HG03175 (cell line): Measurements from ENCODE around the gene GJC2.

Source experiments
- ATAC-seq: cut with Tn5 transposase; IDR thresholded peaks from one replicate; pipeline ENCODE4 v1.9.1; 2021; ENCODE audit warnings: mild to moderate bottlenecking, moderate library complexity; ENCODE audit not compliant: unreplicated experiment

The GJC2 gene

DNA sequence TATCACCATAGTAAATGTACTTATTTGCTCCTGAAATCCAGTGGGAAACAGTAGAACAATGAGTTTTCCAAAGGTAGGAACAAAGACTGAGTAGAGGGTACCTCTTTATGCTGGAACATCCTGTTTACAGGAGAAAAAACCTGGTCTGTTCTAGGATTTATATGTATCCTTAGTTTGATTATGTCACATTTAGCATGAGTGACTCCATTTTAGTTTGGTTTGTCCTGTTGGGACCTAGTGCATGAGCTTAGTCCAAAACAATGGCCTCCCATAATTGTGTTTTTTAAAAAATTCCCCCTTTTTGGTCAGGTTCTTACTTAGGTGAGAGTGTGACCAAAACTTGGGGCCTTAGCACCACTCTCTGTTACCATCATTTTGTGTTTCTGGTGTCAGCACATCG, 37.1 kb upstream of the GJC2 start:
- ATAC-seq = no peak

- ATAC-seq = no peak
Measured at GRCh38 chr1:228114827-228115226, 34.9 kb upstream of the GJC2 start.

- no peak for ATAC-seq
Measured at GRCh38 chr1:228117335-228117734, 32.4 kb upstream of the GJC2 start.

DNA sequence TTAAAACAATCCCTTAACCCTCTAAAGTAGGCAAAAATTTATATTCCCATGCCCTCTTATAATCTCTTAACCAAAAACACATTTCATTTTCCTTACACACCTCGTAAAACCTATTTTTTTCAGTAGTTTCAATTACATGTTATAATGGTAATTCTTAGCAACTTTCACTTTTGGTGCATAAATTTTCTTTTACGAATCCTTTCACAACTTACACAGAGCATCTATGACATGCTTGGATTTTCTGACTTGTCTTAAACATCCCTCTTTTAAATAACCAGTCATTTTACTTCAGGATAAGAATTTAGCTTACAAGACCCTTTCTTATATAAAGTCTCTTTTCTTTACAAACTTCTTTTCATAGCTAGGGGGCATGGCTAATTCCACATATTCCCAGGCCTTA, 31.7 kb upstream of the GJC2 start:
- ATAC-seq = no peak

- no peak for ATAC-seq
Measured at GRCh38 chr1:228120351-228120750, 29.4 kb upstream of the GJC2 start.

DNA sequence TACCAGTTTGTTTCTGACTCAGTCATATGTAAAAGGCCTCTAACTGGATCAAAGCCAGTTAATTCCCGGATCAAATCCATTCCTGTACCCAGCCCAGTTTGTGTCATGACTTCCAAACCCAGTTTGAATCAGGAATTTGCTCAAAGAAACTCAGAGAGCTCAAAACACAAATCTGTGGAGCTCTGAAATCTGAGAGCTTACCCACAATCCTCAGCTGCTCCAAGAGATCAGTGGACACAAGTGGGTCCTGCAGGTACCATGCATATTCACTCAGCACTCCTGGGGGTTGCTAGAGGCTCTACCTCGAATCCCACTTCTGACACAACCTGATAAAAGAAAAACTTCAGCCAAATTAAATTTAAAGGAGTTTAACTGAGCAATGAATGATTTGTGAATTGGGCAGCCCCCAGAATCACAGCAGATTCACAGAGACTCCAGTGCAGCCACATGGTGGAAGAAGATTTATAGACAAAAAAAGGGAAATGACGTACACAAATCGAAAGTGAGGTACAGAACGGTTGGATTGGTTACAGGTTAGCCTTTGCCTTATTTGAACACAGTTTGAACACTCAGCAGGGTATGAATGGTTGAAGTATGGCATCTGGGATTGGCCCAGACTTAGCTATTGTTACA, 28.8 kb upstream of the GJC2 start:
- ATAC-seq = no peak

DNA sequence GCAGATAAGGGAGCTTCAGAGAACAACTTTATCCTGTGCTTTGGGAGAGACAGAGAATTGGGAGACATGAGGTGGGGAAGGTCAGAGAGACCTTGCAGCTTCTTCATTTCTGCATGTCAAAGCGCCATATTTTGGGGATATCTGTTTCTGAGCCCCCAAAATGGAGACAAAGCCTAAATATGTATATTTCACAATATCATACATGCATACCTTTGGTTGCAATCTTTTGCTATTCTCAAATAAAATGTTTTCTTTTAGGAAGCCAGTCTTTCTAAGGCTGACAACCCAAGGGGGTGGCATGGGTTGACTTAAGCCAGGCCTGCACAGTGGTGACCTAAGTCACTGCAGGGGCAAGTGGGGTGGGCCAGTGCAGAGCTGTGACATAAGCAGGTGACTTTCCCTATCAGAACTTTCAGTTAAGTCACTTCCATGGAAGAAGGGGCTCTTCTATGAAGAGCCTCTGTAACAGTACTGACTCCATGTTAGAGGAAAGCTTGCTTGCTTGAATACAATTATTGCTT, 26.7 kb upstream of the GJC2 start:
- no peak for ATAC-seq

- ATAC-seq = no peak
Measured at GRCh38 chr1:228123505-228123904, 26.2 kb upstream of the GJC2 start.

GRCh38 chr1:228125185-228125584, 24.5 kb upstream of the GJC2 start:
- no peak for ATAC-seq

DNA sequence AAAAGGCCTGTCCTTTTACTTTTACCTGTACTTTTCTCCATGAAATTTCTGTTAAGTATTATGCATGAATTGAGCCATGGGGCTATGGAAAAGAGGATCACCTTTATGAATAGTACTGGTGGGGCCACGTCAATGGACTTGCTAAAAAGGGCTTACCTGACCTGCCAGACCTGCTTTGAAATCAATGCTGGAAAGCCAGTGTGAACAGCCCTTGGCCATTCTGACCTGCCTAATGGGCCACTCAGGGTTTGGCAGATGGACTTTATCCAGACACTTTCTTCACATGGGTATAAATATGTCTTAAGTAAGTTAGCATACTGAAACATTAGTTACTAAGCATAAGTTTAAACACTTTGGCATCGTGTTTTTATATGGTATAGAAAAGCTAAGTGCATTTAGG, 18.0 kb upstream of the GJC2 start:
- ATAC-seq = no peak

DNA sequence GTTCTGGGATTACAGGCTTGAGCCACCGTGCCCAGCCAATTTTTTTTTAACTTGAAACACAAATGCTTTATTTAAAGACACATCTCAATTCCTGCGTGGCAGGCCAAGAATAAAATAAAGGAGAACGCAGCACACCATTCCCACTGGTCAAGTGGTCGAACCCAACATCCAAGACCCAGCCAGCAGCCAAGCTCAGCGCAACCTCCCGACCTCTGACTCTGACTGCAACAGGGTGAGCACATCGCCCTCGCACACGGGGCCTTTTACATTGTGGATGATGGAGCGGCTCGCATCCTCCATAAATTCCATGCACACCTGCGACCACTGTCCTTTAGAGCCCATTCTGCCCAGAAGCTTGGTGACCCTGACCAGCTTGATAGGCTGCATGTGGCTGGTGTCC, 15.1 kb upstream of the GJC2 start:
- no peak for ATAC-seq

- ATAC-seq = no peak
Measured at GRCh38 chr1:228136901-228137300, 12.8 kb upstream of the GJC2 start.

DNA sequence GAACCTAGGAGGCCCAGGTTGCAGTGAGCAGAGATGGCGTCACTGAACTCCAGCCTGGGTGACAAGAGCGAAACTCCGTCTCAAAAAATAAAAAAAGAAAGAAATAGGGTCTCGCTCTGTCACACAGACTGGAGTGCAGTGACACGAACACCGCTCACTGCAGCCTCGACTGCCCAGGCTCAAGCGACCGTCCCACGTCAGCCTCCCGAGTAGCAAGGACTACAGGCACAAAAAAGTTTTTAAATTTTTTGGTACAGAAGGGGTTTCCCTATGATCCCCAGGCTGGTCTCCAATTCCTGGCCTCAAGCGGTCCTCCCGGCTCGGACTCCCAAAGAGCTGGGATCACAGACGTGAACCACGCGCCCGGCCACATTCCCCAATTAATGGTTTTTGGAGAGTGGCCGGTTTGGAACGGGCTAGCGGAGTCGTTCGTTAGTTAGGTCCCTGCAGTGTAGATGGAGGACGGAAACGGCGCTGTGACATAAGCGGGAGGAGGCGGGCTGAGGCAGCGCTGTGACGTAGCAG, 10.3 kb upstream of the GJC2 start:
- ATAC-seq = no peak

- ATAC-seq = peak; percentile 89
Measured at GRCh38 chr1:228139931-228140723, 9.6 kb upstream of the GJC2 start, which contains the start of gene GUK1. TSS of gene GUK1 (plus strand) at chr1:228140279. CDS start at chr1:228140303, 24 bp downstream.

DNA sequence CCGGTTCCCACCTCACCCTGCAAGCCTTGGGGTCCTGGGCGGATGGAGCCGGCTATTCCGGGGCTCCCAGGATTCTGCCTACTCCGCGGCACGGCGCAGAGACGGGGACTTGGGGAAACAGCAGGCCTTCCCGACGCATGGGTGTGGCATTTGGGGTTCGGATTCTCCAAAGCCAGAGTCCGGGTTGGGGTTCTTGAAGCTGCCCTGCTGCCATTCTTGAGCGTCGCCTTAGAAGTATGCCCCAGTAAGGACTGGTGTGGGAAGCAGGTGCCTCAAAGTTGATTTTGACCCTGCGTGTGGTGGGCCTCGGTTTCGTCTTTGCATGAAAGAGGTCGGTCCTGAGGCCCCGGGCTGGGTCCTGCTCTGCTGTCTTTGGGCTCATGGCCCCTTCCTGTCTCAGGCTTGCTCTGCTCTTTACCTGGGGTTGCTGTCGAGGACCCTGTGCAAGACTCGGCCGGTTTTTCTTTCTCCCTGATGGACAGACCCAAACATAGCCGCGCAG, 9.0 kb upstream of the GJC2 start:
- ATAC-seq = no peak

DNA sequence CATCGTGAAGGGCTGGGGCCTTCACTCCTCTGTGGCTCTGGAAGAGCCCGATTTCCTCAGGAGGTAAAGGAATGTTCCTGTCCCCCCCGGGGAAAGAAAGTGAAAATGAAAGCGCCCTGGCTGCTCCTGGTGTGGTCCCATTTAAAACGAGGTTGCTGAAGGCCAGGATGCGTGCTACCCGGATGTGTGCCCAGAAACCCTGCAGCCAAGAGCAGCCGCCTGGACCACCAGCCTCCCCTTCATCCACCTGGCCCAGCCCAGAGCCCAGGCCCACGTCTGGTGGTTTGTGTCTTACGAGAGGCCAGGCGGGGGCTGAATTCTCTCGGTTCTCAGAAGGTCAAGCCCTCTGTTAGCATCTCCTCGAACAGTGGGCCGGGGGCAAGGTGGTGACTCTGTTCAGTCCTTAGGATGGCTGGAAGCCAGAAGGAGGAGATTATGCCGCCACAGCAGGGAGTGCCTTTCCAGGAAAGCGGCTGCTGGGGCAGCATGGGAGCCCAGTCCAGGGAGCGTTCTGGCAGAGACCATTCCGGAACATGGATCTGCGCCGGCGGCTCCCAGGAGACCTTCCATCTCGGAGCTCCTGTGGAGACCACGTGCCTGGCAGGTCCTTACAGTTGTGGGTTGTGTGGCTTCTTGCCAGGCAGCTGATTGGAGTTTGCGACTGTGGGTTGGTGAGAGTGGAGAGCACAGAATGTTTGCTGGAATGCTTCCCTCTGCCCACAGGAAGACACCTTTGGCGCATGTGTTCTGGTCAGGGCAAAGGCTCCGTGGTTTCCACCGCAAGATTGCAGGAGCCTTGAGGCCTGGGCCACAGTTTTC, 8.3 kb upstream of the GJC2 start:
- no peak for ATAC-seq

- ATAC-seq = no peak
Measured at GRCh38 chr1:228142155-228142691, 7.5 kb upstream of the GJC2 start.

GRCh38 chr1:228142701-228143136, 7.0 kb upstream of the GJC2 start:
- no peak for ATAC-seq

DNA sequence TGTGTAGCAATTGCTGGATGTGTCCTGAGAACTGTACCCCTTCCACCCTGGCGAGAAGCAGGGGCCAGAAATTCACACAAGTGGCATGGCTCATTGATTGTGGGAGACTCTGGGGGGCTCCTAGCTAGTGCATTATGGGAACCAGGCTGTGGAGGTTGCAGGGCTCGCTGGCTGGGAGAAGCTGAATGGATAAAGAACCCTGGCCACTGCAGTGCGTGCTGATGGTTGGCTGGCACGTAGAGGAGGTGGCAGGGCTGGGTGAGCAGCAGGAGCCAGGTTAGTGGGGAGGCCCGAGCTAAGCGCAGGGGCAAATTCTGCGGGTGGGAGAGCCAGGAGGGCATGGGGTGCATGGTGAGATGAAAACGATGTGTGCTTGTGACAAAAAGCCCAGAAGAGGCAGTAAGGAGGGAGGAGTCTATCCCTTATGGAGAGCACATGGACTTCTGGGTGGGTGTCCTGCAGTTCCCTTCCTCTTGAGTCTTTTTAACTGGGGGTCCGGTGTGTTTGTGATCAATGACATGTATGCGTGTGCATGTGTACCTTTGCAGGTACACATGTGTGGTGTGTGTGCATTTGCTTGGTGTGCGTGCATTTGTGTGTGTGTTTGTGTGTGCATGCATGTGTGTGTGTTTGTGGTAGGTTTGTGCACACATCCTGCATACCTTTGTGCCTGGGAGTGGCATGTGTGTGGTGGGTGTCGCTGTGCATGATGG, 6.1 kb upstream of the GJC2 start:
- no peak for ATAC-seq
